AG10803 (cell line): ENCODE data around the gene GDI1.

ENCODE experiments used
- DNase-seq: peaks from one replicate; pipeline ENCODE4 v3.0.0; 2010; ENCODE audit warnings: low read depth
- H3K4me3 ChIP-seq: 2 replicates; pipeline ENCODE4 v1.5.1; 2011; ENCODE audit warnings: mild to moderate bottlenecking, low read length, control low read depth
- CTCF ChIP-seq: conservative IDR thresholded peaks from 2 replicates; pipeline ENCODE4 v1.5.1; 2011; ENCODE audit warnings: mild to moderate bottlenecking, low read length, control low read depth, inconsistent platforms

Gene GDI1

DNA sequence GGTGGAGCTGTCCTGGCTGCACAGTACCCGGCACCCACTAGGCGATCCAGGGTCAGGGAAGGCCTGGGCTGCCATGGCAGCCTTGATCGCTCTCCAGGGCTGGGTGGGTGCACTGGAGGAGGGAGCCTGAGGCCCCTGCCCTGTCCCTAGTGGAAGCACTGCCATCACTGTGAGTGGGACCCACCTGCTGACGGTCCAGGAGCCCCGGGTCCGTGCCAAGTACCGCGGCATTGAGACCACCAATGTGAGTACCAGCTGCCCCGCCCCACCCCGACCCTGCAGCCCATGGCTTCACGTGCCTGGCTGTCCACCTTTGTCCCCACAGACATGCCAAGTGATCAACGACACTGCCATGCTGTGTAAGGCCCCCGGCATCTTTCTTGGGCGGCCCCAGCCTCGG is 30.0 kb downstream of the GDI1 start:
- no peak for DNase-seq
- no peak overlapping the region for H3K4me3 ChIP-seq
- TF ChIP-seq CTCF, result no peak

- no peak for TF ChIP-seq CTCF
- no peak for DNase-seq
- no peak overlapping the region for H3K4me3 ChIP-seq
These were observed 30.6 kb downstream of the GDI1 start for GRCh38 chrX:154467556-154467955.

DNA sequence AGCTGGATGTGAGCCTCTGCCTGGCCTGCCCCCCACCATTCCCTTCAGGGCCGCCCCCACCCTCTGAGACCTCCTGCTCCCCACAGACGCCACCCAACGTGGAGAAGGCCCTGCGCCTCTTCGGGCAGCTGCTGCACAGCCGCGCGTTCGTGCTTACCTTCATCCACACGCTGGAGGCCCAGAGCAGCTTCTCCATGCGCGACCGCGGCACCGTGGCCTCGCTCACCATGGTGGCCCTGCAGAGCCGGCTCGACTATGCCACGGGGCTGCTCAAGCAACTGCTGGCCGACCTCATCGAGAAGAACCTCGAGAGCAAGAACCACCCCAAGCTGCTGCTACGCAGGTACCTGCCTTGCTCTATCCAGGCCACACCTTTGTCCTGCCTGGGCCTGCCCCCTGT is 31.3 kb downstream of the GDI1 start:
- no peak for TF ChIP-seq CTCF
- no peak overlapping the region for H3K4me3 ChIP-seq
- DNase-seq, result no peak

- no peak for DNase-seq
- TF ChIP-seq CTCF, result no peak
These were observed 32.2 kb downstream of the GDI1 start for GRCh38 chrX:154469114-154469513.

GRCh38 chrX:154469880-154470279 is 32.9 kb downstream of the GDI1 start:
- H3K4me3 ChIP-seq, result no peak overlapping the region
- DNase-seq, result no peak
- no peak for TF ChIP-seq CTCF

More at GRCh38 chrX:154469114-154469513, 32.2 kb downstream of the GDI1 start:
- H3K4me3 ChIP-seq, result no peak overlapping the region

GRCh38 chrX:154470434-154470833 is 33.5 kb downstream of the GDI1 start:
- no peak for DNase-seq
- no peak for TF ChIP-seq CTCF
- no peak overlapping the region for H3K4me3 ChIP-seq

DNA sequence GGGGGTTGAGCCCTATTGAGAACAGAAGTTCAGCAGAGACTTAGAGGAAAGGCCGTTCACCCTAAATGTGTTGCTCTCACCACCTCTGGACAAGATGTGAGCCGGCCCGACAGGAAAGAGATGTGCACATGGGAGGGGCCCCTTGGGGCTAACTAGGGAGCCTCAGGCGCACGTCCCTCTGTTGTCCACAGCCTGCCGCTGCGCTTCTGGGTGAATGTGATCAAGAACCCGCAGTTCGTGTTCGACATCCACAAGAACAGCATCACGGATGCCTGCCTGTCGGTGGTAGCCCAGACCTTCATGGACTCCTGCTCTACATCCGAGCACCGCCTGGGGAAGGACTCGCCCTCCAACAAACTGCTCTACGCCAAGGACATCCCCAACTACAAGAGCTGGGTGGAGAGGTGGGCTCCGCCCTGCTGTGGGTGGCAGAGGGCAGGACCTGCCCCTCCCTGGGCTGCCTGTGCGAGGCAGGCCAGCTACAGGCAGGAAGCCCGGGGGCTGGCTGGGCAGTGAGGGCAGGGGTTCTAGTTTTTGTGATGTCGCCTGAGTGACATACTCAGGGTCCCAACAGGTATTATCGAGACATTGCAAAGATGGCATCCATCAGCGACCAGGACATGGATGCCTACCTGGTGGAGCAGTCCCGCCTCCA is 34.1 kb downstream of the GDI1 start:
- DNase-seq, result no peak
- no peak for TF ChIP-seq CTCF
- no peak overlapping the region for H3K4me3 ChIP-seq
